SK-N-MC (cell line): Measurements from ENCODE around the gene FBLIM1.

Experiments
- EZH2 ChIP-seq: fragments of 200-600 bp; sonication (generic); IDR thresholded peaks from one replicate; pipeline ENCODE4 v1.6.1; 2017; ENCODE audit warnings: antibody characterized with exemption
- POLR2AphosphoS5 ChIP-seq: IDR thresholded peaks from 2 replicates; pipeline ENCODE4 v1.6.1; 2012; ENCODE audit warnings: mild to moderate bottlenecking, low read depth, low read length, borderline replicate concordance

DNA sequence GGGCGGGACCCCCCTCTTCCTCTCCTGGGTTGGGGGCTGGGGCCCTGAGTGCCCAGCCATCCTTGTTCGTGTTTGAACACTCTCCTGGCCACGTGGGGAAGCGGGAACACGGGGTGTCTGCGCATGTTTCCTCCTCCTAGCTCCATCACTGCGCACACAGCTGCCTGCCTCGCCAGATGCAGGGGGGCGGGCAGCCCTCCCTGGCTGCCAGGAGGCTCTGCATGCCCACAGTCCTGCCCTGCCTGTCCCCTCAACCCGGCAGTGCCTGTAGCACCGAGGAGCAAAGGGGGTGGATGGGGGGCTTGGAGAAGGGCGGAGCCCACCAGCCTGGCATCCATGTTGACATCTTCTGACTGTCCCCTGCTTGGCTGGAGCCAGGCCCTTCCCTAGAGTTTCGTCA, 24.3 kb upstream of the FBLIM1 start:
- TF ChIP-seq EZH2 (no peak), POLR2AphosphoS5 (no peak)
